GM21381 (cell line): Measurements from ENCODE around the gene NOL6.
"Not testable (repeated sequence)": the region's sequence is repeated elsewhere in the genome, so short reads cannot be mapped to it uniquely, and the experiment has no call there.

Experiments
- ATAC-seq: cut with Tn5 transposase; IDR thresholded peaks from one replicate; pipeline ENCODE4 v1.9.1; 2021; ENCODE audit warnings: mild to moderate bottlenecking, moderate library complexity; ENCODE audit not compliant: unreplicated experiment

Gene NOL6

DNA sequence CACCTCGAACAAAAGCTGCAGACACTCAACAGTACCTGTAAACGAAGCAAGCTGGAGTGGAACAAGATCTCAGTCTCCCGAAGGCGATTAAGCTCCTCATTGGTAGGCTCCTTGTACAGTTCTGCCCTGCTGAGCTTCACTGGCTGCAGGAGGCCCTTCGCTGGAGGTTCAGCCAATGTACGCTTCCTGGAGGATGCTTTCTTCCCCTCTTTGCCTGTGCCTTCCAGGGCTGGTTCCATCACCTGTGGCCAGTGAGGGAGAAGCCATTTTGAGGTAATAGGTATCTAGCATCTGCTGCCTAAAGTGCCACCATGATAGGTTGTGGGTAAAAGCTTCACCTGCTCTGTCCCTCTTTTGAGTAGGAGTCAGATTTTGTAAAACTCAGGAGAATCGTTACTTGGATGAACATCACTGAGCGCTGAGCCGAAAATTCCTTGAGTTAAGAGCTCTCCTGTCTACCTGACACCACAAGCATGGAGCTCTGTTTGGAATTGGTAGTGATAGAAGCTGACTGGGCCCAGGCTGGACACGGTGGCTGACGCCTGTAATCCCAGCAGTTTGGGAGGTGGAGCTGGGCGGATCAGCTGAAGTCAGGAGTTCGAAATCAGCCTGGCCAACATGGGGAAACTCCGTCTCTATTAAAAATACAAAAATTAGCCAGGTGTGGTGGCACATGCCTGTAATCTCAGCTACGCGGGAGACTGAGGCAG is 1.4 kb downstream of the NOL6 start:
- no peak for ATAC-seq

DNA sequence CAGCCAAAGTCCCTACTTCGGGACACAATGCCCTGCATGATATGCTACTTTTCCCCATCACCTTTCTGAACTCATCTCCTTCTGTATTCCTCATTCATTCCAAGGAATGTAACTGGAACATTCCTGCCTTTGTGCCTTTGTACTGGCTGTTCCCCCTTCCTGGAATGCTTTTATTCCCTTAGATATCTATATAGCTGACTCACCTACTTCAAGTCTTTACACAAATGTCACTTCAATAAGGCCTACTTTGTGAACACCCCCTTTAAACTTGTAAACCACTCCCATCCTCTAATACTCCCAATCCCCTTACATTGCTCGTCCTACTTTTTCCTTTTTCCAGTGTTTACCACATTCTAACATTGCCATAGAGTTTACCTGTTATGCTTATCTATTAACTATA is 2.4 kb downstream of the NOL6 start:
- no peak for ATAC-seq

- ATAC-seq: no peak
These were observed 3.8 kb downstream of the NOL6 start for GRCh38 chr9:33469891-33470290.

- no peak for ATAC-seq
These were observed 4.7 kb downstream of the NOL6 start for GRCh38 chr9:33468797-33469621.

GRCh38 chr9:33468215-33468730 is 5.5 kb downstream of the NOL6 start:
- ATAC-seq: no peak

DNA sequence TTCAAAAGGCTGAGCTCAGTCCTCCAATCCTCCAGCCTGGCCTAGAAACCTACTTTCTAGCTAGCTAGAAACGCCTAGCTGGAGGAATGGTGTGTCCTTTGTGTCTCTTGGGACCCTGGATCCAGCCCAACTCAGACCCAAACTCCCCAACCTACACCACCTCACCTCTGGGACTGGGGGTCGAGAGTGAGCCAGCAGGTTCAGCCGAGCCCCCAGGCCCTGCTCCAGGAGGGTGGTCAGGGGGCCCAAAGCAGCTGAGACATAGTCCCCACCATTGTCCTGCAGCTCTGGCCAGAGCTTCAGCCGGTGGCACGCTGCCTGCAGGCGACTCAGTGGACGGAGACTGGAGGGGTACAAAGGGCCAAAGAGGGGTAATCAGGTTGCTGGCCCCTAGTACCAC is 6.2 kb downstream of the NOL6 start:
- no peak for ATAC-seq

GRCh38 chr9:33466565-33467495 is 6.9 kb downstream of the NOL6 start:
- ATAC-seq: no peak

DNA sequence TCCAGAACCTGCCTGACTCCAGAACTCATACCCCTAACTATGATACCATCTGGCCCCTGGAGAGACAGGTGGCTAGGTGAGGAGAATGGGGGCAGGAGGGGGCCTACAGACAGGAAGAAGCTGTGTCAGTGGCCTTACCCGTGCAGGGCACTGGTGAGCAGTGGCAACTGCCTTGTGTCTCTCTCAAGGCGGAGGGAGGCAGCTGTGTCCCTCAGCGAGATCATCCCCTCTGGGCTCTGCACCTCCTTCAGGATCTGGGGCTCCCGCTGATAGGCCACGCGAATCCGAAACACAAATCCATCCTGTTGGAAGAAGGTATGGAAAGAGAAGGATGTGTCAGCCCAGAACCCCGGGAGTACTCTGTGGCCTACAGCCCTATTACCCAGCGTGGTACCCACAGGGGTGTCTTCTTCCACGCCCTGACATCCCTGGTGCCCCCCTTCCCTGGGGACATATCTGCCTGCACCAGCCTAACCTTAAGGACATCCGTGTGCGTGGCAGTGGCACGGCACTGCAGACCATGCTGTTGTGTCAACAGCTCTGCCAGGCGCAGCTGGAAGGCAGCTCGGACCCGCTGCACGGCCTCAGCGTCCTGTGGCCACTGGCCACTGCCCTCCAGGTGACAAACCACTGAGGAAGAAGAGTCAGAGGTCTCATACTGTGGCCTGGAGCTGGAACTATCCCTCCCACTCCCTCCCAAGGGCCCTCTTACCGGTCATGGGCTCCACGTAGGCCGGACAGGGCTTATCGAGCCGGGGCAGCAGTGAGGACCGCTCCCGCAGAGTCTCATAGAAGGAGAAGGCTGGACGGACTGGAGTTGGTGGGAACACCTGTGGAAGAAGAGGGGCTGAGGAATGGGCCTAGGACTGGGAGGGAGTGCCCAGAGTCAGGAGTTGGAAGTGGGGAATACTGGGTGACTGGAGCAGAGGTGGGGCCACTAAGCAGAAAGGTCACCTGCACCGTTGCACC is 7.8 kb downstream of the NOL6 start:
- ATAC-seq: no peak

GRCh38 chr9:33465096-33465495 is 8.6 kb downstream of the NOL6 start:
- ATAC-seq: no peak

DNA sequence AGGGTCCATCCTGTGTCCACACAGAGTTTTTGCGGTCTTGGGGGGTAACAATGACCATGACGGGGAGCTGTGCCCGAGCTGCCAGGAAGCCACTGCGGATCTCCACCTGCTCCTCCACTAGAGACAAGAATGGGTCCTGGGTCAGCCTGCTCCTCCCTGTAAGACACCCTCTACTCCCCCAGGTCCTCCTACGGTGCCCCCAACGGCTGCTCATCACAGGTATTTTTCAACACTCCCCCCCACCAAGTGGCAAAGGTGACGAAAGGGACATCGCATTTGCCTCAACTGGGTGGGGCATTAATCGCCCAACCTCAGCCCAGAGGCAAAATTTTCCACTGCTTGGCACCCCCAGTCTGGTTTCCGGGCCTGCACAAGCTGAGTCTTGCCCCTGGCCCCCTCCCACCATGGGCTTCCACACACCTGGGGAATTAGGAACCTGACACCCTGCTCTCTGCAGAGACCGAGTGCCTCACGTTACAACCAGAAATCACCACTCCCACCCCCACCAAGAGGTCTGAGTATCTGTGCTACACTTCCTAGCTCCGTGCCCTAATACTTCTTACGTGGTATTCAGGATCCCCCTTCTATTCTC is 9.6 kb downstream of the NOL6 start:
- no peak for ATAC-seq

DNA sequence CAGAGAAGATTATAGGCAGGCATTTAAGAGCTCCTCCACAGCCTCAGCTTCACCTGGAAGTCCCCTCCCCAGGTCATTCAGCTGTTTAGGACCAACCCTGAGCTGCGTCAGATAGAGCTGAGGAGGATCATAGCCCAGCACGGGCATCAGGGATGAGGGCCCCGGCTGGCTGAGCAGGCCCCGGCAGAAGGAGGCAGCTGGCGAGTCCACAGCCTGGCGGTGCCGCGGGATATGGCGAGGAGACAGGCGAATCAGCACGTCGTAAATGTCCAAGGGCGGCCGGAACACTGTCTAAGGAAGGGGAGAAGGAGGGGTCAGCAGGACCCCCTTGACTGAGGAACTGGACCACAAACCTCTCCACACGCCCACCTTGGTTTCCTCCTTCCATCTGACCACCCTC is 10.6 kb downstream of the NOL6 start:
- ATAC-seq: no peak

- no peak for ATAC-seq
These were observed 12.2 kb downstream of the NOL6 start for GRCh38 chr9:33461492-33461891.

DNA sequence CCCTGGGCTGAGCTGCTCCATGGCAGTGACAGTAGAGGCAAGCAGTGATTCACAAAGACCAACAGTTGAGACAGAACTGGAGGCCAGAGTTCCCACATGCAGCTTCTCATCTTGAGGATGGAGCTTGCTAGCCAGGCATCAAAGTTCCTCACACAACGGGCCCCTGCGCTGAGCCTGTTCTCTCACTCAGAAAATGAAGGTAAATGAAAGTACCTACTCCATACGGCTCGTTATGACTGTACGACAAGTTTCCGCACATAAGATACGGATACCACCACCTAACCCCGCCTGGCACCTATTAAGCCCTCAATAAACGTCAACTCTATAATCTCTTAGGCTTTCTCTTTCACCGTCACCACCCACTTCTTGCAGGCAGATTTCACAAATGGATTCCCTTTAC is 12.9 kb downstream of the NOL6 start:
- ATAC-seq: no peak

GRCh38 chr9:33459115-33459514 is 14.6 kb downstream of the NOL6 start:
- no peak for ATAC-seq

DNA sequence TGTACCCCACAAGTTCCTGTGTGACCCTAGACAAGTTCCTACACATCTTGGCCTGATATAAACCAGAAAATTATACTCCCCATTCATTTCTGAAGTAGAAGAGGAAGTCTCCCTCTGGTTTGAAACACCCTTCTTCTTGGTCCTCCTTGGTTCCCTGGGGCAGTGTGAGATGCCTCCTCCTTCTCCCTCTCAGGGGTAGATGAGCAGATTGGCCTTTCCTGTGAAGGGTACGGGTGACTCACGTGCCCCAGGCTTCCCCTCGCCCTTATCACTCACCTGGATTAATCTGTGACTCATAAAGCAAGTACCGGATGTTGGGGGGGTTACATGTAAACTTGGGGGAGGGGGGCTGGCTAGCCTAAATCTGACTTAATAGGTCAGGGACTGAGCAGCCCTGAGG is 15.3 kb downstream of the NOL6 start:
- peak; percentile 44 for ATAC-seq

- ATAC-seq: no peak
These were observed 17.8 kb downstream of the NOL6 start for GRCh38 chr9:33455945-33456344.

GRCh38 chr9:33455456-33455855 is 18.3 kb downstream of the NOL6 start:
- ATAC-seq: not testable (repeated sequence)

DNA sequence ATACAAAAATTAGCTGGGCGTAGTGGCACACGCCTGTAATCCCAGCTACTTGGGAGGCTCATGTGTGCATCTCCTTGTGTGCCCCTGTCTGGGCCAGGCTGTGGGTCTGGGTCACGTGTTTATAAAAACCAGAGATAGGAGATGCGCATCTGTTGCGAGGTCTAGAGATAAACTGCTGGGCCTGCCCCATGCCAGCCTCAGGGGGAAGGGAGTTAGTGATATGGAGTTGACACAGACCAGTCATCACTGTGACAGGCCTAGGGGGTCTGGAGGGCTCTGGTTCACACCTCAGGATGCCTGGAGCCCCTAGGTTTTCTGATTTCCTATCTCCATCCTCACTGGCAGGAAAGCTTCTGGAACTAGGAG is 19.1 kb downstream of the NOL6 start:
- not testable (repeated sequence) for ATAC-seq

DNA sequence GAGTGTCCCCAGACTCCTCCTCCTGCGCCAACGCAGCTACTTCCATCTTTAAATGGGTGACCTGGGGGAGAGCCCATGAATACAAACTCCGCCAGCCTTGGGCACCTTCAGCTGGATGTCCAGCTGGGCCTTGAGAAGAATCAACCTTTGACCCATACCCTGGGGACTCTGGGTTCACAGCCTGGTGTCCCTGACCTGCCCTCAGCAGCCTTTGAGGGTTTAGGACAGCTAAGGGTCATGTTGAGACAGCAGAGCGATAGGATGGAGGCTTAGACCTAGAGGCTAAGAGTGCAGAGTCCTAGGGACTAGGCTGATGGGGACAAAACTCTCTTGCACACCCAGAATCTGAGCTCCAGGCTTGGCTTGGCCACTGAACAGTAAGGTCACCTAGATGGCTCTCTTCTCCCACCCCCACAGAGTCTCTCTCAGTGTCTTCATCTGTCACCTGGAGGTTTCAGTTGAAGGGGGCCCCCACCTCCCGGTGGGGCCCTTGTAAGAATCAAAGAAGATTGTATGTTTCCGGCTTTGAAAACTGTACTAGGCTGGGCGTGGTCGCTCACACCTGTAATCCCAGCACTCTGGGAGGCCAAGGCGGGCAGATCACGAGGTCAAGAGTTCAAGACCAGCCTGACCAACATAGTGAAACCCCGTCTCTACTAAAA is 19.6 kb downstream of the NOL6 start:
- ATAC-seq: no peak
